ENCODE measurements around the gene SHISA8.
"Not testable (repeated sequence)": the region's sequence is repeated elsewhere in the genome, so short reads cannot be mapped to it uniquely, and the experiment has no call there.

SHISA8 gene

DNA sequence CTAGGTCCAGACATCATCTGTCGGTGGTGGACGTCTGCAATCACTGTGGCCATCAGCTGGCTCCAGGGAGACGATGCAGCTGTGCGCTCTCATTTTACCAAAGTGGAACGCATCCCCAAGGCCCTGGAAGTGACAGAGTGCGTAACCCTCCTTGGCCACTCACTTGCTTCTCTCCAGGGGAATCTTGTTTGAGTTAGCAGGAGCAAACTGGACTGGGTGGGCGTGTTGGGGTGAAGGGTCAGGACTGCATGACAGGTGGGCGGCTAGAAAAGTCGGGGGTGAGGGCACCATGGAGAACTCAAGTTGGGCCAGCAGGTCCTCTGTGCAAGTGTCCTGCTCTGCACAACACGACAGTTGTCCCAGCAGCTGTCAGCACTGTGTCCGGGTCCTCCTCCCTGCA, 16.2 kb downstream of the SHISA8 start:
- DNase-seq, result no peak

DNA sequence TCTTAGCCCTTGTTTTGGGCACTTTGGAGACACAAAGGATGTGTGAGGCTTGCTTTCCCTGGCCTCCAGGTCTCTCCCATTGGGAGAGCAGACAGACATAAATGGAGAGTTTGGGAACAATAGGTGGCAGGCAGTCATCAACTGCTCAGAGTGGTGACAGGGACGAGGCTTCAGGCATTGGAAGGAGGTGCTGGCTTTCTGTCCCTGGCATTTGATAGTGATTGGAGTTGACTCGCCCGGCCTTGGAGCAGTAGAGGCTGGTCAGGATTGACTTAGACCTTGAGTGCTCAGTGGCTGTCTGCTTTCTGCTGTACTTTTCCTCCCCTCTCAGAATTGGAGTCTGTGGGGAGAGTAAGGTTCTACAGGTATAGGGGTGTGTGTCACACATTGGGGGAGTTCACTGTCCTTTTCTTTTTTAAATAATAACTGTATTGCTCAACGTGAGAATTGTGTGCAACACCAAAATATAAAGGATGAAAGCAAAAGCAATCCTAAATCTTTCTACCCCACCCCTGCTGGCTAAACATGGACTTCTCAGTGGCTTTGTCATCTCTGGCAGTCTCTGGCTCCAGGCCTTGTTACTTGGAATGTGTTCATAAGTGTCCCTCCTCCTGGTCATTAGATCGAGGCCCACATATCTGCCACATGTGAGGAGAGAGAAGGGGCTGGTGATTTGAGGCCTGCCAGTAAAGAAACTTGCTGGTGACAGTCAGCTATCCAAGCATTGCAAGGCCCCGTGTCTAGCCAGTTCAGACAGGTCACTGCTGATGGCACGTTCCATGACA, 21.1 kb downstream of the SHISA8 start:
- no peak for DNase-seq

DNA sequence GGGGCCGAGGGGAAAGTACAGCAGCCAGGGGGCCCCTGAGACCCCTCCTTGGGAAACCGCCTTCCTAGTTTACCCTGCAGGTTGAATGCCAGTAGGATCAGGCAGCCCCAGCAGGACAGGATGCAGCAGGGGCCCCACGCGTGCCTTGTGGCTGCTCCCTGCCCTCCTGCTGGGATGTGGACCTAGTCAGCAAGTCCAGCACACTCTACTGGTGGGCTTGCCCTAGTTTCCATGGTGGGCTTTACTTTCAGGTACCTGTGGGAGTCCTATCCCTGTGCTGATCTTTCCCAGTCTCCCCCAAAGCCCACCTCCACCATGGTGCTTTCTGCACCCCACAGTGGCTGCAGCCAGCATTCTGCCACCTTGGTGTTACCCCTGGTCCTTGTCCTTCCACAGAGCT, 22.2 kb downstream of the SHISA8 start:
- DNase-seq, result no peak

DNA sequence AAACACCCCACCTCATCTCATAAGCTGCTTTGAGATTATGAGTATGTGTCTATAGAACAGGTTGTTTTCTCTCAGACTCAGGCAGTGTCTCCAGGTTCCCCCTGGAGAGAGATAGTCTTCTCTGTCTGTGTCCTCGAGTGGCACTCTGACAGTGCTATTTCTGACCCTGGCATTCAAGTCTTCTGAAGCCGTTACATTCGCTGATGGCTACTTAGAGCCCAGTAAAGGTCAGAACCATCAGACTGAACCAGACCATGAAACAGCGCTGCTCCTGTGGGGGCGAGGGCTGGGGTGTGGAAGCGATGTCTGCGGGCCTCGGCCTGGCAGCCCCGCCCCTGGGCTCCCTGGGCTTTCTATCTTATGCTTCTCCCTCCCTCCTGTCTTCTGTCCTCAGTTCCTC, 23.5 kb downstream of the SHISA8 start:
- DNase-seq, result no peak

DNA sequence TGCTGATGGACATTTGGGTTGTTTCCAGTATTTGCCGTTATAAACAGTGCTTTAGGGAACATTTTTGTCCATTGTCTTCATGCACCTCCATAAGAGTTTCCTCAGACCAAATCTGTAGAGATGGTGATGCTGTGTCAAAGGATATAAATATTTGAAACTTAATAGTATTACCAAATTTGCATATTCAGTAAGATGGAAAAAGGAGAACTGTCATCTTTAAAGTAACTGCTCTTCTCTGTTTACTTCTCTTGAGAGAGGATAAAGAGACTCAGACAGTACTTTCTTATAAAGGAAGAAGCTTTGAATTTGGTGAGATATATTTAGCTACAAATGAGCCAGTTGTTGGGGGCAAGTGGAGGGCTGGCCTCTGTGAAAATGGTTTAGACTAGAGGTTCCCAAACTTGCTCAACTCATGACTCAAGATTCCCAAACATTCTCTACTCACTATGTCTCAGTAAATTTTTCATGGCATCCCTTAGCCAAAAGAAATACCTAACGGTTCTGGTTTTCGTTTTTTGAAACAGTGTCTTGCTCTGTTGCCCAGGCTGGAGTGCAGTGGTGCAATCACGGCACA, 26.2 kb downstream of the SHISA8 start:
- no peak for DNase-seq

DNA sequence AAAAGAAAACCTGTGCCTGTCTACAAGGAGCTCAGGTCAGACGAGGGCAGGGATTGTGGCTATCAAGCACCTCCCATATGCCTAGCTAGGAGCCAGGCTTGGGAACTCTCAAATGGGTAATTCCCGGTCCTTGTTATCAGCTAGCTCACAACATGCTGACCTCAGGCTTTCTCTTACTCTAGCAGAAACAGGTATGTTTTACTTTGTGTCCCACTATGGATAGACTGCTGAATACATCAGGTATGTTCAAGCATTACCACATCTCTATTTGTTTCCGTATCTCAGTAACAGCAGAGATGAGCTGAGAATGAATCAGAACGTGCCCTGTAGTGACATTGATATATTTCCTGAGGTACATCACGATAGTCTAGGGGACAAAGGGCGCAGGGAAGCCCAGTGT, 29.4 kb downstream of the SHISA8 start:
- DNase-seq, result no peak

DNA sequence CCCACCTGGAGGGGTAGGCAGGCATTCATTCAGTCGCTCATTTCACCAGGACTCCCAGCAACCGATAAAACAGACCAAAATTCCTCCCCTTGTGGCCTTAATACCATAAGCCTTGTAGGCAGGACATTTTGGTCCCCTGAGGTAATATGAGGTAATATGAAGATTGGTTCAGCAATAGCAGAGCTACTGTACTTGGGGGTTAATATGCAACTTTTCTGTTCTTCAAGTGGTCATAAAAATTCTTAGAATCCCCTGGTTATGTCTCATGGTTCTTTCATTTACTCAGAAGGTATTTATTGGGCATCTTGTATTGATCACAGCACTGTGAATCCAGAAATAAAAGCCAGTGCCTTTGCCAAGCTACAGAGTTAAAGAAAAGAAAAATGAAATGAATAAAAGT, 29.8 kb downstream of the SHISA8 start:
- DNase-seq, result no peak

DNA sequence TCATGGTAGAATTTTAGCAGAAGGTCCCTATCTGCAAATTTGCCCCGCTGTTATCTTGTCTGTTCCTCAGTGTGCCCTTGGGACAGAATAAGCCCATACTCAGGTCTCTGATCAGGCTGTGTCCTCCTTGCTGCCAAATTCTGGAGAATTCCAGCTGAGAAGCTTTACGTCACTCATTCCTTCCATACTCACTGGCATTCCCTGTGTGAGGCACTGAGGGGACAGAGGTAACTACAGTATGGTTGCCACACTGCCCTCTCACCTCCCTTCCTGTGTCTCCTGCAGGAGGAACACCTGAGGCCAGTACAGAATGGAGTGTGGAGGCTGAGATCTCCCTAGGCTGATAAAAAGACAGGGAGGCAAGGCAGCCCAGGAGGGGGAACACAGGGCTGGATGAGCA, 31.5 kb downstream of the SHISA8 start:
- no peak for DNase-seq

DNA sequence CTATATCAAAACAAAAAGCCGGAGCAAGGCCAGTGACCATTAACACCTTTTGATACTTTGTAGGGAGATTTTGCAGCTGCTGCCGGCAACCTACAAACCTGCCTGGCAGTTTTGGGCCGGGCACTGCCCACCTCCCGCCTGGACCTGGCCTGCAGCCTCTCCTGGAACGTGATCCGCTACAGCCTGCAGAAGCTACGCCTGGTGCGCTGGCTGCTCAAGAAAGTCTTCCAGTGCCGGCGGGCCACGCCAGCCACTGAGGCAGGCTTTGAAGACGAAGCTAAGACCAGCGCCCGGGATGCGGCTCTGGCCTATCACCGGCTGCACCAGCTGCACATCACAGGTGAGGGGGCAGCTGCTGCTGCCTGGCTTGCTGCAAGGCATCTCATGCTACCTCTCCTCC, 34.2 kb downstream of the SHISA8 start:
- no peak for DNase-seq

DNA sequence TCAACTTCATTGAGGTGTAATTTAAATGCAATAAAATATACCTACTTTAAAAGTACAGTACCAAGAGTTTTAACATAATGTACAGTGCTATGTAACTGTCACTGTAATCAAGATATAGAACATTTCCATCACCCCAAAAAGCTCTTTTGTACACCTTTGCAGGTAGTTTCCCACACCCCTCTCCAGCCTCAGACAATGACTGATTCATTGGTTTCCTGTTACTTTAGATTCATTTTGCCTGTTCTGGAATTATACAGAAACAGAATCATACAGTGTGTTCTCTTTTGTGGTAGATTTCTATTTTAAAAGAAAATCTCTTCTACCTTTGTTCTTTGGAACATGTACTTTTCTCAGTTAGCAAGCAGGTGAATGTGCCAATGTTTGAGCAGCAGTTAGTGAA, 38.2 kb downstream of the SHISA8 start:
- DNase-seq, result no peak

DNA sequence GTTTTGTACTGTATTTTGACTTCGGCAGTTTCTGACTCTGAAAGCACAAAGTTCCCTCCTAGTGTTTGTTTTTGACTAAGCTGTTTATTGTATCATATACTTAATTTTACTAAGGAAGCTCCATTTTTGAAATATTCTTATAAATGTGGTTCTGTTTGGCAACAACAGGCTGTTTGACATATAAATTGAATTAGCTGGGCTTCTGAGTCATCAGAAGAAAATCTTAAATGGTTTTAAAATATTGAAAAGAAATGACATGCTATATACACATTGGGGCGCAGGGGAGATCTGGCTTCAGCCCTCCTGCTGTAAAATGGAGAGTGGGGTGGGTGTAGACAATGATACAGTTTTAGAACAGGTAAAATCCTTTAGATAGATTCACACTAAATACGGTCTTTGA, 38.6 kb downstream of the SHISA8 start:
- no peak for DNase-seq

DNA sequence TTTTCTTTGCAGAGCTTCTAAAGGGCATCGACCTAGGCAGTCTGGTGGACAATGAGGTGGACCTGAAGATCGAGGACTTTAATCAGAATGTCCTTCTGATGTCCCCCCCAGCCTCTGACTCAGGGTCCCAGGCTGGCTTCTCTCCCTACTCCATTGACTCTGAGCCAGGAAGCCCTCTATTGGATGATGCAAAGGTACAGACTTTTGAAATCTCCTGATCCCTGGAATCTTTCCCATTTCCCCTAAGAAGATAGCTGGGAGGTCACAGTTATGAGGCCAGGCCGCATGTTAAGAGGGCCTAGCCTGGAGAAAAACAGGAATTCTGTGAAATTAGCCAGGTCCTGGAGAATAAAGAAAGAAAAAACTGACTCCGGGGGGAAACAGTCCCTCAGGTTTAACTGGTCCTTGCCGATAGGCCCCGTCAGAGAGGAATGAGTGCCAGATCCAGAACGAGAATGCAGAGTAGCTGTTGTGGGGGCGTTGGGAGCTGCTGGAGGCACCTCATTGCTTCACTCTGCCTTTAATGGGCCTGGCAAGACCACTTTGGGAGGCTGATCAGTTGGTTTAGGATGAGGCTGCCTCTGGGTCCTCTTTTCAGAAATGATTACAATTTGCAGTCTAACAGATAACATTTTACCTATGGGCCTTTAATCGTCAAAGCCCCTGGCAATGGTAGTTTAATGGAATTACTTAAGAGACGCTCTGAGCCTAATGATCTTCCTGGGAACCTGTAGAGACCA, 39.2 kb downstream of the SHISA8 start:
- DNase-seq, result no peak

DNA sequence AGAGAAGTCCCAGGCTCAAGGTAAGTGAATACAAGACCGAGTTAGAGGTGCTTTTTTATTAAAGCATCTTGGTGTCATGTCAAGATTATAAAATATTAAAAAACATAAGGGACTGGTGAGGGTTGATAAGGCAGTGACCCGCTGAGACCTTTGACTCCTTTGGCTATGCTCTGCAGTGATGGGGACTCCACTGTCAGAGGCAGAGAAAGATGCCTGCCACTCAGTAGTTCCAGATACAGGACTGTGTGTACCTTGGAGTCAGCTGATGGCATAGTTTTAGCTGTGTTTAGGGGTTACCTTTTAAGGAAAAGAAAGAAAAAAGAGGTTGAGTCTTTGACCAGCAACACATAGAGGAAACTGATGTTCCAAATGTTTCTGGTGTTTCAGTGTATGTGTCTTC, 40.8 kb downstream of the SHISA8 start:
- no peak for DNase-seq

DNA sequence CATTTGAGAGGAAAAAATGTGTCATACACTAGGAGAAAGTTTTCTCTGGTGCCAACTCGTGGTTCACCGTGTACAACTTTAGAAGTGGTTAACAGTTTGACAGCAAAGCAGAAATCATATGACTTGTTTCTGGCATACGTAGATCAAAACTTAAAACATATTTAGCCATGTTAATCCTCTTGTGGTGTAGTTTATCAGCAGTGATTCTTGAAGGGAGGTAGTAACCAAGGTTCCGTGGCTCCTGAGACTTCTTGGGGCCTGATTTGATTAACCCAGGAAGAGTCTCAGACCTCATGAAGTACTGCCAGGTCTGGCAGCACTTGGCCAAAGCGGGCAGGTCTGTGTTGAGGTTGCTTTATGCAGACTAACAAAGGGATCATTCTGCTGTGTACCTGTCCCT, 41.5 kb downstream of the SHISA8 start:
- no peak for DNase-seq

DNA sequence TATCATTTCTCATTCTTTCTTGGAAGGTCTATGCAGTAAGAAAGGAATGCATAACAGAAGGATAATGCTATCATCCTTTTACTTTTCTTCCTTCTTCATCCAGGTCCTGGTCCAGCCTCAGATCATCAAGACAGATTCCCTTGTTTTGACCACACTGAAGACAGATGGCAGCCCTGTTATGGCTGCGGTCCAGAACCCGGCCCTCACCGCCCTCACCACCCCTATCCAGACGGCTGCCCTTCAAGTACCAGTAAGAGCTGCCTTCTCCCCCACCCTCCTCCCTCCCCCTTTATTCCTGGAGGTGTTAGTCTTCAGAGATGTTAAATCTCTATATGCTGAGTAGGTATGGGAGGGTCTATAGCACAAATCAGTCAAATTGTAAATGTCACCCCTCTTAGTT, 44.1 kb downstream of the SHISA8 start:
- no peak for DNase-seq

DNA sequence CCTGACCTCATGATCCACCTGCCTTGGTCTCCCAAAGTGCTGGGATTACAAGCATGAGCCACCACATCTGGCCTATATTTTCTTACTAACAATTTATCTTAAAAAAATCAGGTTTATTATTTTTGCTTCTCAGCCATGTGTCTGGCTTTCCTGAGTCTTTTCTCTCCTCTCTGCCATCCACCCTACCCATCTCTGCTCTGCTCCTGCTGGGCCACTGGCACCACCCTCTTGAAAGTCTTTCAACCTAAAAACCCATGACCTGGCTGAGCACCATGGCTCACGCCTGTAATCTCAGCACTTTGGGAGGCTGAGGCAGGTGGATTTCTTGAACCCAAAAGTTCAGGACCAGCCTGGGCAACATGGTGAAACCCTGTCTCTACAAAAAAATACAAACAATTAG, 44.8 kb downstream of the SHISA8 start:
- DNase-seq, result not testable (repeated sequence)

DNA sequence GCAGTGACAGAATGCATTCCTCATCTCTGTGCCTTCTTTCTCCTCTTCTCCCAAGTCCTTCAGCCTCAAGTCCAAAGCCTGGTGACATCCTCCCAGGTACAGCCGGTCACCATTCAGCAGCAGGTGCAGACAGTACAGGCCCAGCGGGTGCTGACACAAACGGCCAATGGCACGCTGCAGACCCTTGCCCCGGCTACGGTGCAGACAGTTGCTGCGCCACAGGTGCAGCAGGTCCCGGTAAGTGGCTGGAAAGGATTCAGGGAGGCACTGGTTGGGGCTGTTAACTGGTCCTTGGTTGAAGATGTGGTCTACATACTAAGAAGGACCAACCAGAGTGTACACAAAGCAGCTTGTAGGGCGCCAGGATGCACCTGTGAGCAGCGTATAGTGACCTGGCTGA, 46.3 kb downstream of the SHISA8 start:
- no peak for DNase-seq

DNA sequence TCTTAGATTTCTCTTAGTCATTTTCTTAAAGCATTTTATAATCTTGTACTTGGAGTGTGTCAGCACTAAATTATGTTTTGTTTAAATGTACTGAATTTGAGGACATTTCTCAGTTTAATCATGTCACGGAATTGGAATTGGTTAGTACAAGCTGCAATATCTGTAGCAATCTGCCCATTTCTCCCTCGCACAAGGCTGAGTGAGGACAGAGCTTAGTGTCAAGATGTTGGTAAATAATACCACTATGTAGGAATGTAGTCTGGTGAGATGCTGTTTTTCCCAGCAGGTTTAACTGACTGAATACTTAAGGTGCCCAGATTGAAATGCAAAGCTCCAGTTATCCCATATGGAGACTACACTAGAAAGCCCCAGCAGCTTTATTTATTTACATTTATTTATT, 51.4 kb downstream of the SHISA8 start:
- DNase-seq, result no peak

DNA sequence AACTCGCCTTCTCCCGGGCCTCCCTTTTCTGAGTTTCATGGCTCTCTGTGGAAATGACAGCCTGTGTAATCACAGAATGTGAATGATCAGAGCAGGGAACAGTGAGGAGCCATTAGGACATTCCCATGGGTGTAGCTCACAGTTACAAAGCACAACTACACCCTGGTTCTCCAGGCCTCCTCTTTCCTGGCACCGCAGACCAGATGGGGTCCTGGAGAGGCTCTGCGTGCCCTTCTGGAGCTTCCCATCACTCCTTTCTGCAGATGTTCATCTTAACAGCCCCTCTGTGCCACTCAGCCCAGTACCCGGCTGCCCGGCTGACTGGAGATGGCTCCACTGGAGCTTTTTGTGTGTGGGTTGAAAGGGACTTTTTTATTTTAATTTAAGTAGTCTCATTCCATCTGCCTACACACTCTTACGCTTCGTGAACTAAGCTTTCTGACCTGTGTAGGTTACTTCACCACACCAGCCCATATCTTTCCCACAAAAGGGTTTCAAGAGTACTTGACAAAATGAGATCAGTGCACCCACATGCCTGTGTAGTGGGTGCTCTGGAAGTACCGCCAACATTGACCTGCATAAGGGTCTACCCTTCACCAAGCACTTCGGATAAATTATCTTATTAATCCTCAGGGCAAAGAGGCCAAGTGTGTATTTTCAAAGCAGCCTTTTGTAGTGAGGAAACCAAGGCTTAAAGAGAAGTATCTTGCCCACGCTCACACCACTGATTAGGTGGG, 52.2 kb downstream of the SHISA8 start:
- DNase-seq, result no peak

DNA sequence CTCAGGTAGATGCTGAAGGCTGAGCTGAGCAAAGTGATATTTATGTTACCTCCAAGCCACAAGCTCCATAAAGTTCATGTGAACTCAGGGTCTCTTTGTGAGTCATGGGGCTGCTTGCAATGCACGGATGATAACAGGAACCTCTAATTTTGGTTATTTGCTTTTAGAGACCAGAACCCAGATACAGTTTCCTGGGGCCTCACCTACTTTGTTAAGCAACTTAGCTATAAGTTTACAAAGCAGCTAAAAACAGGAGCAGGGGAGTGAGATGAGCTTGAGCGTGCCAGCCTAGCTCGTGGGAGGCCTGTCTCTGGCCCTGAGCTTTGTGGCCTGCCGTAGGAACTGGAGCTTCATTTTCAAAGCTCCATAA, 52.7 kb downstream of the SHISA8 start:
- DNase-seq, result no peak

Measured in NCI-H1092 (cell line).